Astrocyte of the spinal cord (primary cell): ENCODE measurements around the gene TOP3A.

Source experiments
- DNase-seq: peaks from one replicate; pipeline ENCODE4 v3.0.0; 2011; ENCODE audit warnings: low read depth, low spot score
- H3K4me3 ChIP-seq: 2 replicates; pipeline ENCODE4 v1.5.1; 2011; ENCODE audit warnings: low read depth, mild to moderate bottlenecking, low read length, moderate library complexity
- CTCF ChIP-seq: IDR thresholded peaks from 2 replicates; pipeline ENCODE4 v1.5.1; 2012; ENCODE audit warnings: low read depth, mild to moderate bottlenecking, low read length, inconsistent platforms
- in situ Hi-C: cut with HindIII; loops from 2 replicates; pipeline ENCODE4 v1.10.0; 2017; ENCODE audit warnings: low sequenced_read_pairs

TOP3A gene

GRCh38 chr17:18324140-18325050 lies 9.6 kb upstream of the TOP3A start:
- no peak overlapping the region for H3K4me3 ChIP-seq
- in situ Hi-C loops: no loop called here
- no peak for TF ChIP-seq CTCF
- DNase-seq: no peak

- in situ Hi-C loops: no loop called here
Observed at GRCh38 chr17:18323507-18324139, 8.8 kb upstream of the TOP3A start.

GRCh38 chr17:18323007-18323406 lies 8.2 kb upstream of the TOP3A start:
- no peak for DNase-seq
- TF ChIP-seq CTCF: peak; percentile 14
- in situ Hi-C loops: no loop called here
- H3K4me3 ChIP-seq: no peak overlapping the region

More at GRCh38 chr17:18323507-18324139, 8.8 kb upstream of the TOP3A start:
- no peak for TF ChIP-seq CTCF
- DNase-seq: no peak
- no peak overlapping the region for H3K4me3 ChIP-seq

- DNase-seq: no peak
- H3K4me3 ChIP-seq: no peak overlapping the region
- in situ Hi-C loops: no loop called here
- no peak for TF ChIP-seq CTCF
Observed at GRCh38 chr17:18322522-18322921, 7.7 kb upstream of the TOP3A start.

GRCh38 chr17:18321309-18321708 lies 6.5 kb upstream of the TOP3A start:
- TF ChIP-seq CTCF: peak; percentile 17
- DNase-seq: no peak
- in situ Hi-C loops: no loop called here
- no peak overlapping the region for H3K4me3 ChIP-seq

GRCh38 chr17:18320301-18320700 lies 5.5 kb upstream of the TOP3A start:
- H3K4me3 ChIP-seq: no peak overlapping the region
- TF ChIP-seq CTCF: no peak
- in situ Hi-C loops: no loop called here
- DNase-seq: no peak
